GM21423 (cell line): Measurements from ENCODE around the gene RUNX2.

Experiments
- ATAC-seq: cut with Tn5 transposase; IDR thresholded peaks from one replicate; pipeline ENCODE4 v1.9.1; 2021; ENCODE audit warnings: mild to moderate bottlenecking, moderate library complexity; ENCODE audit not compliant: unreplicated experiment

Gene RUNX2

DNA sequence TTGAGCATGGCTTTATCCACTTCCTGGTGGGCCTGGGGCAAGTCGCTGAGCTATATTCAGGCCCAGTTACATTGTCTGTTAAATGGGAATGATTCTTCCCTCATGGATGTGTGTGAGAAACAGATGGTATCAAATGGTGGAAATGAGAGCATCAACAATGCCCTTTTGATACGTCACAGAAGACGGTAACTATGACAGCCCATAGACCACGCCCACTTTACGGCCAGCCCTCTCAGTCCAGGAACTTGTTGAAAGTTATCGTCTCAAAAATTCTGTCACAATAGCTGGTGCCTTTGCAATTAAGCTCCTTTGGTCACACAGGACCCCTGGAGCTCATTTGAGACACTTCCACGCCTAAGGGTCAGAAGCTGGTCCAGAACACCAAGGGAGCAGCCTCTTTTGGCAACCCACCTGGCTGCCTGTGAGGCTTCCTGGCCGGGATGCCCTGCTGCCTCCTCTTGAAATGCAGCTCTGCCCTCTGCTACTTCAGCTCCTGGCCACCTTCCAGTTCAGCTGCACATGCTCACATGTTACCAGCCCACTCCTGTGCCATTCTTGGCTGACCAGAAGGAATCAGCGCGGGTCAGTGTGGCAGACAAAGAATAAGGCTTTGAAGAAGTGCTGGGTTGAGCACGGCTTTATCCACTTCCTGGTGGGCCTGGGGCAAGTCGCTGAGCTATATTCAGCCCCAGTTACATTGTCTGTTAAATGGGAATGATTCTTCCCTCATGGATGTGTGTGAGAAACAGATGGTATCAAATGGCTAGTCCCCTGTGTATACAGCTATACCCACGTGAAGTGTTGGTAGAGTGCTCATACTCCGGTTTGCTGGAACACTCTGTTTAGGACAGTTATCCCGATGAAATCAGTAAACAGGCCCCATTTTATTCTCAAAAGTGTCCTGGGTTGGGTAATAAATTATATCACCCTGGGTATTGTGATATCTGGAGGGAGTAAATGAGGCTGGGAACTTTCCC lies 248.8 kb downstream of the RUNX2 start:
- no peak for ATAC-seq

DNA sequence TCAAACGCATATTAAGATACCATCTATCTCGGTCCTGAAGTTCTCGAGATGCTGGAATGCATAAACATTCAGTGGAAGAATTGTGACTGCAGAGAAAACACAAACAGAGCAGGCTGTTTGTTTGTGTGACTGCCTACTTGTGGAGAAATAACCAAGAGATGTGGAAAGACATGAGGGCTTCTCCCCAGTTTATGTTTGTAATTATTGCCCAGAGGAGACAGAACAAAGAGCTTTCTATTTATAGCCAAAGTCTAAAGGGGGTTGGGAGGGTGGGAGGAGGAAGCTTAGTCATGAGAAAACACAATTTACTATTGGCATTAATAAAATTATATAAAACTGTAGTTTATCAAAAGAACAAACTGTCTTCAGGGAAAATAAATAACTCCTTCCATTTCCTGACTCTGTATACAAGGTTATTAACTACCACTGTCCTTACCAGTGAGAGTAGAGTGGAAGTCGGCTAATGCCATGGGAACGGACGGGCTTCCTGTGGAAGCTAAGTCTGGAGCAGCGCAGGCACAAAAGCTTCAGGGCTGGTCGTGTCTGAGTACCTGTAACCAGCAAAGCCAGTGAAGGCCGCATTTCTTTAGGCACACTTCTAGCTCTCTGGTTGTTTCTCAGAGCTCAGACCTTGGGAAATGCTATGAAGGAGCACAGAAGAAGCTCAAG lies 249.8 kb downstream of the RUNX2 start:
- ATAC-seq: no peak

DNA sequence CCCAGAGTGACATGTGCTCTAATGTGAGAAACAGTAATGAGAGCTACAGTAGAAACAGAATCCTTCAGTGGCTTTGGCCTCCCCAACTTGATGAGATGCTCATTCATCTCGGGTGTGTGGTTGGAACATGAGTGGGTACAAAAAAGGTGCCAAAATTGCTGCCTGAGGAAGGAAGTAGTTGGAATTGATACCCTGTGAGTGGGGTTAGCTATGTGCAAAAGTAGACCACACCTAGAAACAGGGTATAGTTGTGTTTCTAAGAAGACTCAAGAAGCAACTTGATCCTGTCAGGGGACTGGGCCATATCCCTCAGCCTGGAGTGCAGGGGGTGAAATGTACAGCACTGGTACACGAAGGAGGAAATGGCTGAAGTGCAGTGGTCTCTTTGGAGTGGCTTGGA lies 256.0 kb downstream of the RUNX2 start:
- ATAC-seq: no peak

DNA sequence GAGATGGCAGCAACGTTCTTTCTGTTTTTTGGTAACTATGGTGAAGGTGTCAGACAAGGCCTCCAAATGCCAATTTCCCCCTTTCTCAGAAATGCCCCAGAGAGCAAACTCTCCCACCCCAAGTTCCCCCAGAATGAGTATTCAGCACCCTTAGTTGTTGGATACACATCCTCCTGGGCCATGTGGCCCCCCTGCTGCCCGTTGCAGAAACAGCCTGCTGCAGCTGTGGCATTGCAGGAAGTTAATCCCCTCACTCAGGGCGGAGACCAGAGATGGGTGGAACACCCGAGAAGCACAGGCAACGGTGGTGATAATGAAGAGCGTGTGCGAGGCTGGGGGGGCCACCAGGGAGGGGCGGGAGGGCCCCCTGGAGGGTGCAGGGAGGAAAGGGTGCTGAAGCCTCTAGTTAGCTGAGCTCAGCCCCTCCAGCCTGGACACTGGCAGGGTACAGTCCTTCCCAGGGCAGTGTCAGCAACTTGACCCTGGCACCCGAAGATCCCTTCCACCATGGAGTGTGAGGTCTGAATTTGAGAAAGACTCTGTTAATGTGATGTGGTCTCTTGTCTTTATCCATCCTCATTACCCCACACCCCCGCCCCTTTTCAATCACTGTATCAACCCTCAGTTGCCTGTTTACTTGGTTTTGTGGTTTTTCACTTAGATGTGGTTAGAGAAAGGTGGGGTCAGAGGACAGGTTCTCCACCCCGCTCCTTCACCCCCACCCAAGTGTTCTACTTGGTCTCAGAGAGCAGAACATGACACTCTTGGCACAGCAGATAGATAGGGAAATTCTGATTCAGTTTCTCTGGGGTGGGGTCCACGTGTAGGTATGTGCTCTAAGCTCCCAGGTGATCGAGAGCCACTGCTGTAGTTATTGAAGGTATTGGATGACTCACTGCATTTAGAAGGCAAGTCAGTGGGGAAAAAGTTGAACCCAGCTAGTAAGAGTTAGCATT lies 258.4 kb downstream of the RUNX2 start:
- ATAC-seq: no peak

DNA sequence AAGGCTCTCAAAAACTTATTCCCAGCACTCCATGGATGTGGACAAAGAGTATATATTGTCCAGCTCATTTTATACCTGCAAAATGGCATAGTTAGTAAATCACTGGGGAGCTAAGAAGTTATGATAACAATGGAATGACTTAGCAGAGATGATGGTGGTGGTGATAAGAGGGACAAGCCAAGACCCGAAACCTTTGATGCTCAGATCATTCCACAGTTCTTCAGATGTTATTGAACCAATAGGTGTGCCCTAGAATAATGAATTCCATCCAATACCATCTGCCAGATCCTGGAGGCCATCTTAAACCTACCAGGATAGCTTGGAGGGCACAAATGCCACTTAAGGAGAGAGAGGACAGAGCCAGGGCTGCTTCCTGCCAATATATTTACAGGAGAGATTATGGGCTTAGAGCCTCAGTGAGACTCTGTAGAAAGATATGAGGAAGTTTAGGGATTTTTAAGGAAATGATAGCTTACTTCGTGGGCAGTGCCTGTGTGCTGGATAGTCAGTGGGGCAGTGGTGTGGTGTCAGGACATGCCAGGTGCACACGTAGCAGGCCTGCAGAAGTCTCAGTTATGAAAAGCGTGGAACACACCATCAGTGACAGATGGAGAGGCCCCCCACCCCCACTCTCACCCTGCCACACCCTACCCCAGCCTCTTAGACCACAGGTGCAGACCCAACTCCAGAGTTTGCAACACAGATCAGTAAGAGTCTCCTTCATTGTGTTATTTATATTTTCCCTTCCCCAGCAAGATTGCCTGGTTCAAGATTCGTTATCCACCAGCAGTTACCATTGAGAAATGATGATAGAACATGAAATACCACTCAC lies 259.3 kb downstream of the RUNX2 start:
- ATAC-seq: no peak

DNA sequence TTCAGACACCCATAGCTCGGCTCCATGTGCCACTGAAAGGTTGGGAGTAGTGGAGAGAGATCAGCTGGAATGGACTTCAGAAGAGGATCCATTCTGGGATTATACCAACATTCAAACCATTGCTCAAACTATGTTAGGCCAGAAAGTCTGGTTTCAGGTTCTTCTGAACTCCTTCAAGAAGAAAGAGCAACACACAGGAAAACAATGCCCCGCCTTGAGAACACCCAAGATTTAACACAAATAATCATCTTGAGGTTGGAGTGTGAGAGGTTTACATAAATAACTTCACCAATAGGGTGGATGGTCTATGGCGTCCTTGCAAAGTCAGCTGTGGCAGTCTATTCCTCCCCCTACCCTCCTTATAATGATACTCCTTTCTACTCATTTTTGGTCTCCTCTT lies 261.2 kb downstream of the RUNX2 start:
- ATAC-seq: no peak

DNA sequence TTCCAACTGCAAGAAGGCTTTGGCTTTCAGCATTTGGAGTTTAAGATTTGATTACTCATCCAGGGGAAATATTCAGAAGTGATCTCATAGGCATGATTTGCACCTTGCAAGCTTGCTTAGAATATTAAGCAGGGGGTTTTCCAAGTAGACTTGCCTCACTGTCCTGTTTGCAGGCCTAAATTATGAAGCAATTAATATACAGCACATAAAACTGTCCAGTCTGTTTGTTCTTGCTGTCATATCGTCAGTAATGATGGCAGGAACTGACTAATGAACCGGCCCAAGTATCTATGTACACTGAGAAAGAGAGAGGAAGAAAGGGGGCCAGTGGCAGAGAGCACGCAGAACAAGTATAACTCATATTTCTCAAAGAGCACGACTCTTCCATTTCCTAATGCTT lies 262.1 kb downstream of the RUNX2 start:
- ATAC-seq: no peak

DNA sequence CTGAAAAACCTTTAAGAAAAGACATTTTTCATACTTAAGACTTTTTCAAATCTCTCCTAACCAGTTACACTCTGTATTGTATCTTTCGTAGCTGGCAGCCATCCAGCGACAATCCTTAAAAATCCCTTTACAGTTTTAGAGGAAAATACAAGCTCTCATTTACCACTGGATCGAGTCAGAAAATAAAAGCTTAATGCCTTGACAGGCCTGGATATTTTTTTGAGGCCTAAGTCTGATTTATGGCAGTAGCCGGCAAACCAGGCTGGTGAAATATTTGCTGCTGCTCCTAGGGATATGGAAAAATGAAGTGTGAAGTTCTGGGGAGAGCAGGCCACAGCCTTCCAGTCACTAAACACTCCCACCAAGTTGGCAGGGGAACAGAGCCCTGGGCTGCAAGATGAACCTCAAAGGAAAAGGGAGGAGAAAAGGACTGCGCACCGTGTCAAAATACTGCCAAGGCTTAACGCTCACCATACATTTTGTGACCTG lies 262.6 kb downstream of the RUNX2 start:
- ATAC-seq: no peak

DNA sequence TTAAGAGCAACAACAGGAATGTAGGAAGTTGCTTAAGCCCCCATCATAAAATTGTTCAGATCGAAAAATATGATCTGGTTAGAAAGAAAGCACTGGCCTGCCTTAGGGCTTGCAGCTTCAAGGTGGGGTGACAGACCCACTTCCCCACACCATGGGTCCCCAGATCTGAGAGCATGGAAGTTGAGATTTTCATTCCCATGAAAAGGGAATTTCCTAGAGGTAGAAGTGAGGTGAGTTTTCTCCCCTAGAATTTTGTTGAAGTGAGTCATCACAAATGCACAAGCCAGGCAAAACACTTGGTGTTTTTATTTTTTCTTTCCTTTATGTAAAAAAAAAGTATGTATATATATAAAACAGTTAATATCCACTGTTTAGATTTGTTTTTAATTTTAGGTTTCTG lies 263.2 kb downstream of the RUNX2 start:
- no peak for ATAC-seq

DNA sequence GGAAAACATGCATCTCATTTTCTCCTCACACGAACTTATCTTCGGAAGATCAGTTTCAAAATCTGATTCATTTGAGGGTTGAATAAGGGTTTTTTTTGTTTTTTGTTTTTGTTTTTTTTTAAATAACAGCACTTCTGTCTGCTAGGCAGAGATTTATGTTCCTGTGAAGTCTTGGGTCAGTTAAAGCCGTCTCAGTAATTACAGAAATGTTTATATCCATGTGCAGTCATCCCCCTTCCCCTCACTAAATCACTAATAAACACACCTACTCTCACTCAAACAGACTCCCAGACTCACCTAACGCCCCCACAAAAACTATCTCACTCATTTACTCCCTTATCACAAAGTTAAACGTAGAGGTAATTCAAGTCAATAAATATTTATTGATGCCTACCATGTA lies 263.8 kb downstream of the RUNX2 start:
- ATAC-seq: no peak

DNA sequence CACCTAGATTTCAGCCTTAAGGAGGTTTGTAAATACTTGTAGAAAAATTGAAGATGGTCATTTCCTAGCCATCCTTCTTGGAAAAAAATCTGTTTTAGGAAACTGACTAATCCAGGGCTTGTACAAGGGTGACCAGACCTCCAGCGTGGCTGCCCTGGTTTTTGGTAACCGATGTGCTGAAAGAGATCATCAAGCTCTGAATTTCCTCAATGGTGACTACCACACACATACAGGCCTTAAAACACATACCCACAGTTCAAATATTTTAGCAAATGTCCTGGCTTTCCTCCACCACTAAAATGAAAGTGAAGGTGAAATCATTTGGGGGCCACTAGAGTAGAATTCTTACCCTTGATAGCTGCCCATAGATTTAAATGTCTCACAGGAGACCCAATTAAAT lies 264.9 kb downstream of the RUNX2 start:
- ATAC-seq: no peak

DNA sequence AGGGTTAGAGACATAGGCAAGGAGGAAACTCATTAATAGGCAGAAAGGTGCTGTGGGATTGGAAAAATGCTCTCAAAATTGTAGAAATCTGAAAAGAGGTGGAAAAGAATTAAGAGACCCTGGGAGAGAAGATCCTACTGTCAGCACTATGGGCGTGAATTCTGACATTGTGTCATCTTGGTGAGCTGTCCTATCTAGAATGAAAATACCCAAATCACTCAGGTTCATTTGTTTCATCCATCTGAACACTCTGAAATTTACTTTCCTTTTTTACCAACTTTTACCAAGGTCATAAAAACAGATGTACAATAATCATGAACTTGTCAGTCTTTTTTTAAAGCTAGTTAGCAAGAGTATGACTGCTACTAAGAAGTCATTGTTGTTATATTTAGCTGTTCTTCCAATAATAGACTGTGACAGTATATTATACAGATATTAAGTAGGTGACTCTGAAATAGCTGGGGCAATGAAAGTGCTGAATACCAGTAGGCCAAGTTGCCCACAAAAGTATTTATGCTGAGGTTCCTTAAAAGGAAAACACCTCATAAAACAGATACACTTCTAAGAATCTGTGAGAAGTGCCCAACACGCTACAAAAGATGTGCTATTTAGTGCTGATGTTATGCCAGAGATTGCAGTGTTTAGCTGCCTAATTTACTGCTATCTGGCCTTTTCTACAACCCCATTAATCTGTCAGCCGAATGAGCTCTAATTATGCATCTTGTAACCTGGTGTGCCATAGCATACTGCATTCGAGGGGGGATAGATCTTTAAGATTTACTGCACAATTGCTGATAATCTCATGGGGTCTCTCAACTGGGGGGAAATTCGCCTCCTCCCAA lies 267.1 kb downstream of the RUNX2 start:
- ATAC-seq: no peak

DNA sequence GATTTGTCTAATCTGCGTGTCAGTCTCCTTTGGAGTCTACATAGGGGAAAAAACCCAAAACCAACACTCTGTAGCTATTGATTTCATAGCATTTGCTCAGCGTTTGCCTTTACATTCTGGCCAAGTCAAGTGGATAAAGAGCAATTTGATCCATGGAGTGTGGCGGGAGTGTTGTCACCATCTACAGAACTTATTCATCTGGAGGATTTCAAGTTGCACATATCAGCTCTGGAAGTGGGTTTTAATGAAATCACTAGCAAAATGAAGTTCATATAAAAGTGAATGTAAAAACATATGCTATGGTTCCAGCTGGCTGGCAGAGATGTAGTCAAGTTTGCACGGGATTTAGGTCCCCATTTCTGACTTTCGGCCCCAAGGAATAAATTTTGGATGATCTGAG lies 269.3 kb downstream of the RUNX2 start:
- ATAC-seq: no peak

DNA sequence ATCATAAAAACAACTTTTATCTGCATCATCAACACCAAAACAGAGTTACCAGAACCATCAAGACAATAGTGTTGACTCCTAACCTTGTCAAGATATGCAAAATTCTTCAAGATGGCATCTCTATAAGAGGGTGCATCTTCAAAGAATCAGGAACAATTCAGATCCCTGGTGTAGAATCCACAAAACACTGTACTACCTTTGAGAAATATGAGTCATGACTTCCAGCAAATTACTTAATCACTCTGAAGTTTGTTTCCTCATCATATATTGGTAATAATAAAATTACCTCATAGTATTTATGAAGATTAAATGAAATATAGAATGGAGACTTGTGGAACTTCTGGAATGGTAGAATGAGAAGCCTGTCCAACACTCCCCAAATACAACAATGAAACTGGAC lies 270.9 kb downstream of the RUNX2 start:
- no peak for ATAC-seq

DNA sequence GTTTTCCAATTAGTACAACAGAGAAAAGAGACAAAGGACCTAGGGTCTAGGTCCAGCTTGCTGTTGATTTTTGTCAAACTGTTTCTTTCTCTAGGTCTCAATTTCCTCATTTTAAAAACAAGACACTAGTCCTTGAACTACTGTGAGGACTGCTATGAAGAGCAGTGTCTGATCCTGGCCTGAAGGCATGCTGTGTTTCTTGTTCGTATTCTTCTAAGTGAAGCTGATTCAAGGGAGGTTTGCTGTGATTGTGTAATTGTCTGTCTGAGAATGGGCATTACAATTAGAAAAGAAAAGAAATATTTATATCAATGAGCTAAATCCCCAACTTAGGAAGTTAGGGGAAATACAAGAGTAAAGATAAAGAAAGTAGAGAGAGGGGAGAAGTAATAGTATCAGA lies 277.8 kb downstream of the RUNX2 start:
- ATAC-seq: no peak

DNA sequence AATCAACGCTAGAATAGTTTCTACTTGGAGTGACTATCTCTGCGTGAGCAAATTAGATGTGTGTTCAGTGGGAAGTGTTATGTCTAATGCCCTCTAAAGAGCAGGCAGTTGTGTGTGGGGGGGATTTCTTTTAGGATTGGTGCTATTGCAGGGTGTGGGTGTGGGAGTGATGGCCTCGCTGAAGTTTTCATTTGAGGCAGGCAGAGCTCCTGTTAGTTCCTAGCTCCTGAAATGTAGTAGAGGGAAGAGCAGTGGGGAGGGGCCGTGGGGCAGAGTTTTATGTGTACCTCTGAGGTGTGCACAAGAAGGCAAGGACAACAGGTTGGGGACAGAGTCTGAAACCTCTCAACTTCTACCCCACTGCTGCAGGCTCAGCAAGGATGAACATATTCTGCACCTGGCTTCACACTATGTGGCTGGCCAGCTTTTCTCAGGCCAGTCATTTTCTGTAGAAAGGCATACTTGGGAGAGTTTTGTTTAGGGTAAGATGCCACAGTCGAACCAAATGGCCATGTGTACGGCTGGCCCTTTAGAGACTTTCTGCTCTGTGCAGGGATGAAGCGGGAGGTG lies 278.8 kb downstream of the RUNX2 start:
- no peak for ATAC-seq

DNA sequence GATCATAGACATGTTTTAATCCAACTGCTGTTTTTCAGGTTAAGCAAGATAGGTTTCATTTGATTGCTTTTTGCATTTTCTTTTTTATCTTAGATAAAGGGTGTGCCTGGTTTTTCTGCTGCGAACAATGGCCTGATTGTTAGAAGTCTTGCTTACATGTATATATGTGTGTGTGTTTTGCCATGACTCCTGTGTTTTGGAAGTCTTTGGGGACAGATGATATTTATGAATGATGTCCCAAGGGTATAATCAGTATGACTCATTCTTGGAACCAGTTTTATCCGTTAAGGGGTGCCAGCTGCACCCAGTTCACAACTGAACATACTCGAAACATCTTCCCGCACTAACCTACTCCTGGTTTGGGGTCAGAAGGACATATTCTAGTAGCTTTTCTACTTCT lies 279.7 kb downstream of the RUNX2 start:
- ATAC-seq: no peak

DNA sequence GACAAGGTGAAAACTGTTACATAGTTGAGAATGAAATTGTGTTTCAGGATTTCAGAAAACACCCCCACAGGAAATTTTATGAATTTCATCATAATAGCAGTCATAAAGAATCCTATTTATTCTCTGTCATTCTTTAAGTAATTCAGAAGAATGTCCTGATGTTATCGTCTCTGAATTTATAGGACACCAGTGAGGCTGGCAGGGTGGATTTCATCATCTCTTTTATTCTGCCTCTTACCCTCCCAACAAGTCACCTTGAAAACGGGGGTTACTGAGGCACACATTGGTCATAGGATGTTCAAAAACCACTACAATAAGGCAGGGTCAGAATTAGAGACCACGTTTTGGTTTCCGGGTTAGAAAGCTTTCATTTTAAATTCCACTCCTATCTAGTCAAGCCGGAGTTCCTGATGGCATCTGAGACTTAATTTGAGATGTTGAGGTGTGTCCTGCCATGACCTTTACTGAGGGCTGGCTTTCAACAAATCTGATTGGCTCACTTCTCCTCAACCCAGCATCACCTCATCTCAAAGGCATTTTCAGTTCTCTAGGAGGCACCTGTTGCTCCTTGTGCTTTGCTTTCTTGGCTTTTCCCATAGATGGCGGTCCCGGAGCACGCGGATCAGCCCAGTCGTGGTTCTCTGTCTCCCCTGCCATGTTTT lies 280.3 kb downstream of the RUNX2 start:
- ATAC-seq: no peak
